ENCODE measurements around the gene CNGB1.

DNA sequence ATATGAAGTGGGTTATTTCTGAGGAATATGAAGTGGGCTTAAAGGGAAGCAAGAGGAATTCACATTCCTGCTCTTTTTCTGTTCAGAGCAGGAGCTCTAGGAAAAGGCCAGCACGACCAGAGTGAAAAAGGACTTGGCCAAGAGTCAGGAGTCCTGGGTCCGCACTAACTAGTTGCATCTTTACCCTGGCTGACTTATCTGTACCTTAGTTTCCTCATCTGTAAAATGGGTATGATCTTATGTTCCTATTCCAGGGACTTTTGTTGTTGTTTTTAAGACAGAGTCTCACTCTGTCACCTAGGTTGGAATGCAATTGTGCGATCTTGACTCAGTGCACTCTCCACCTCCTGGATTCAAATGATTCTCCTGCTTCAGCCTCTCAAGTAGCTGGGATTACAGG is 52.5 kb downstream of the CNGB1 start:
- TF ChIP-seq, protein P1, sequence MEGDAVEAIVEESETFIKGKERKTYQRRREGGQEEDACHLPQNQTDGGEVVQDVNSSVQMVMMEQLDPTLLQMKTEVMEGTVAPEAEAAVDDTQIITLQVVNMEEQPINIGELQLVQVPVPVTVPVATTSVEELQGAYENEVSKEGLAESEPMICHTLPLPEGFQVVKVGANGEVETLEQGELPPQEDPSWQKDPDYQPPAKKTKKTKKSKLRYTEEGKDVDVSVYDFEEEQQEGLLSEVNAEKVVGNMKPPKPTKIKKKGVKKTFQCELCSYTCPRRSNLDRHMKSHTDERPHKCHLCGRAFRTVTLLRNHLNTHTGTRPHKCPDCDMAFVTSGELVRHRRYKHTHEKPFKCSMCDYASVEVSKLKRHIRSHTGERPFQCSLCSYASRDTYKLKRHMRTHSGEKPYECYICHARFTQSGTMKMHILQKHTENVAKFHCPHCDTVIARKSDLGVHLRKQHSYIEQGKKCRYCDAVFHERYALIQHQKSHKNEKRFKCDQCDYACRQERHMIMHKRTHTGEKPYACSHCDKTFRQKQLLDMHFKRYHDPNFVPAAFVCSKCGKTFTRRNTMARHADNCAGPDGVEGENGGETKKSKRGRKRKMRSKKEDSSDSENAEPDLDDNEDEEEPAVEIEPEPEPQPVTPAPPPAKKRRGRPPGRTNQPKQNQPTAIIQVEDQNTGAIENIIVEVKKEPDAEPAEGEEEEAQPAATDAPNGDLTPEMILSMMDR (IDR thresholded peaks at IDR 0.05; ENCODE audit: borderline replicate concordance, extremely low read depth, low read length, poor library complexity, severe bottlenecking): no peak
- TF ChIP-seq EZH2 (IDR thresholded peaks at IDR 0.05; ENCODE audit: borderline replicate concordance, low read depth, low read length, severe bottlenecking): no peak

All from DND-41 (cell line).